HCT116 (cell line): Measurements from ENCODE around the gene IL32. TPM values are rescaled to one million over a fixed set of nuclear protein-coding genes. Genes with fewer than 3 reads are reported as not detected.

Source experiments
- ATAC-seq: fragments of 200-7000 bp; cut with Tn5 transposase; 2 replicates; pipeline ENCODE4 v1.9.1; 2020; ENCODE audit warnings: mild to moderate bottlenecking, moderate library complexity
- BruUV-seq: library from RNA; stranded (reverse); fragments of 400-500 nt; replicated peaks from 2 replicates; lab custom pipeline; 2021; lab: Mats Ljungman, UMichigan
- CTCF ChIA-PET: fragments of 300-600 bp; sonication (Branson Sonifier 250); formaldehyde crosslinking; loops from one replicate; lab custom pipeline; 2021; ENCODE audit warnings: antibody characterized with exemption; lab: Charles Lee
- POLR2A ChIA-PET: fragments of 300-600, 350-600 bp; sonication (Branson Sonifier 250); formaldehyde crosslinking; loops from one replicate; lab custom pipeline; 2021; ENCODE audit warnings: antibody characterized with exemption; lab: Charles Lee
- RAD21 ChIA-PET, 2 experiments: fragments of 300-600 bp; sonication (Branson Sonifier 250); formaldehyde crosslinking; loops; one replicate each; lab custom pipeline; 2023; ENCODE audit warnings: low total read pairs in 2 of 2; ENCODE audit not compliant: uncharacterized antibody in 2 of 2, unreplicated experiment in 2 of 2, low non-redundant PET in 1 of 2; lab: Charles Lee
- DNase-seq: peaks from one replicate; pipeline ENCODE4 v3.0.0-alpha.2; 2010; ENCODE audit warnings: low read depth, low spot score
- H2AFZ ChIP-seq: fragments of 200-600 bp; shearing (Covaris generic), sonication (generic); 2 replicates; pipeline ENCODE4 v1.6.1; 2017; ENCODE audit warnings: low read depth, mixed run types, mixed read lengths, antibody characterized with exemption, low read length; ENCODE audit not compliant: poor library complexity, severe bottlenecking
- H3K27ac ChIP-seq: 2 replicates; pipeline ENCODE4 v1.5.1; 2012; ENCODE audit warnings: low read depth, low read length
- H3K27me3 ChIP-seq: fragments of 200-600 bp; sonication (generic); 2 replicates; pipeline ENCODE4 v1.6.1; 2016; ENCODE audit warnings: mixed run types, low read length, mixed read lengths; ENCODE audit not compliant: insufficient read depth
- H3K36me3 ChIP-seq, 2 experiments: fragments of 200-500 bp in 1 of 2; fragments of 200-600 bp in 1 of 2; sonication (Bioruptor generic) in 1 of 2; sonication (generic) in 1 of 2; 2 replicates each; pipeline versions ENCODE4 v1.5.1 to v1.6.1; 2014 to 2016; ENCODE audit warnings: low read length in 2 of 2, inconsistent platforms in 1 of 2, mixed read lengths in 1 of 2, mixed run types in 1 of 2; ENCODE audit not compliant: insufficient read depth in 2 of 2, control insufficient read depth in 1 of 2
- H3K4me1 ChIP-seq, 2 experiments: fragments of 200-600 bp in 1 of 2; sonication (generic) in 1 of 2; 2 replicates each; pipeline versions ENCODE4 v1.5.1 to v1.6.1; 2012 to 2017; ENCODE audit warnings: low read length in 2 of 2, inconsistent platforms in 1 of 2, mild to moderate bottlenecking in 1 of 2, mixed read lengths in 1 of 2, mixed run types in 1 of 2, moderate library complexity in 1 of 2; ENCODE audit not compliant: insufficient read depth in 2 of 2, control insufficient read depth in 1 of 2
- H3K4me2 ChIP-seq: fragments of 200-600 bp; sonication (generic); 2 replicates; pipeline ENCODE4 v1.6.1; 2017; ENCODE audit warnings: mixed run types, low read length, mixed read lengths
- H3K4me3 ChIP-seq, 2 experiments: fragments of 200-600 bp in 1 of 2; sonication (generic) in 1 of 2; replicated peaks in 1 of 2; 2 replicates each; pipeline ENCODE4 v1.5.1; 2011 to 2016; ENCODE audit warnings: low read length in 2 of 2, control low read depth in 1 of 2, low read depth in 1 of 2, mild to moderate bottlenecking in 1 of 2, mixed read lengths in 1 of 2, mixed run types in 1 of 2
- H3K79me2 ChIP-seq: fragments of 200-600 bp; sonication (generic); 2 replicates; pipeline ENCODE4 v1.6.1; 2017; ENCODE audit warnings: mild to moderate bottlenecking, mixed run types, low read length, moderate library complexity, mixed read lengths; ENCODE audit not compliant: insufficient read depth
- H3K9ac ChIP-seq: fragments of 200-600 bp; sonication (generic); 2 replicates; pipeline ENCODE4 v1.6.1; 2016; ENCODE audit warnings: low read length, mixed read lengths
- H3K9me2 ChIP-seq: fragments of 200-600 bp; sonication (generic), shearing (Covaris generic); 2 replicates; pipeline ENCODE4 v1.6.1; 2017; ENCODE audit warnings: mixed run types, mild to moderate bottlenecking, moderate library complexity; ENCODE audit not compliant: insufficient read depth
- H3K9me3 ChIP-seq, 2 experiments: fragments of 200-500 bp in 1 of 2; fragments of 200-600 bp in 1 of 2; sonication (Bioruptor generic) in 1 of 2; sonication (generic) in 1 of 2; 2 replicates each; pipeline ENCODE4 v1.6.1; 2014 to 2017; ENCODE audit warnings: low read length in 2 of 2, mixed read lengths in 2 of 2, inconsistent platforms in 1 of 2, low read depth in 1 of 2, mild to moderate bottlenecking in 1 of 2, mixed run types in 1 of 2, moderate library complexity in 1 of 2; ENCODE audit not compliant: control insufficient read depth in 1 of 2, insufficient read depth in 1 of 2
- H4K20me1 ChIP-seq: fragments of 200-600 bp; sonication (generic), shearing (Covaris generic); 2 replicates; pipeline ENCODE4 v1.6.1; 2017; ENCODE audit warnings: mixed run types, mild to moderate bottlenecking, moderate library complexity; ENCODE audit not compliant: insufficient read depth
- CBX3 ChIP-seq: IDR thresholded peaks from 2 replicates; pipeline ENCODE4 v1.6.1; 2012; ENCODE audit warnings: low read depth
- CEBPB ChIP-seq: IDR thresholded peaks from 2 replicates; pipeline ENCODE4 v1.6.1; 2012; ENCODE audit warnings: low read depth
- ELF1 ChIP-seq: IDR thresholded peaks from 2 replicates; pipeline ENCODE4 v1.6.1; 2012; ENCODE audit warnings: low read depth, borderline replicate concordance
- EZH2phosphoT487 ChIP-seq: fragments of 200-600 bp; IDR thresholded peaks from 2 replicates; pipeline ENCODE4 v1.6.1; 2018; ENCODE audit warnings: antibody characterized with exemption, borderline replicate concordance
- FOSL1 ChIP-seq: IDR thresholded peaks from 2 replicates; pipeline ENCODE4 v1.6.1; 2012; ENCODE audit warnings: low read depth
- JUND ChIP-seq: IDR thresholded peaks from 2 replicates; pipeline ENCODE4 v1.6.1; 2012
- POLR2AphosphoS5 ChIP-seq: IDR thresholded peaks from 2 replicates; pipeline ENCODE4 v1.6.1; 2011; ENCODE audit warnings: mild to moderate bottlenecking, low read depth, low read length, moderate library complexity
- SP1 ChIP-seq: IDR thresholded peaks from 2 replicates; pipeline ENCODE4 v1.6.1; 2012; ENCODE audit warnings: low read depth
- SRF ChIP-seq: IDR thresholded peaks from 2 replicates; pipeline ENCODE4 v1.6.1; 2012; ENCODE audit warnings: low read depth
- TCF7L2 ChIP-seq: IDR thresholded peaks from 2 replicates; pipeline ENCODE4 v1.7.0; 2011; ENCODE audit warnings: borderline replicate concordance, inconsistent platforms; ENCODE audit not compliant: insufficient read depth, insufficient read length; ENCODE audit errors: extremely low read depth
- YY1 ChIP-seq: IDR thresholded peaks from 2 replicates; pipeline ENCODE4 v1.6.1; 2011; ENCODE audit warnings: low read length, low read depth, moderate library complexity, mild to moderate bottlenecking; ENCODE audit not compliant: insufficient replicate concordance; ENCODE audit errors: extremely low read depth
- ZFX ChIP-seq: fragments of 450-650 bp; IDR thresholded peaks from 2 replicates; pipeline ENCODE4 v1.6.1; 2017
- ZNF274 ChIP-seq: fragments of 200-500 bp; sonication (Bioruptor generic); IDR thresholded peaks from 2 replicates; pipeline ENCODE4 v1.6.1; 2014; ENCODE audit warnings: mild to moderate bottlenecking, low read depth, low read length, inconsistent platforms
- intact Hi-C: fragments of 100-400 bp; cut with micrococcal nuclease; formaldehyde crosslinking; loops from 2 replicates; pipeline ENCODE4 v1.10.0; 2022
- total RNA-seq: library from RNA; stranded (reverse); gene quantifications from one replicate; pipeline ENCODE4 v1.2.1, GENCODE V29; 2021; ENCODE audit not compliant: unreplicated experiment
- TF ChIP-seq, protein P1 (sequence below): IDR thresholded peaks from 2 replicates; pipeline ENCODE4 v1.6.1; 2012

The IL32 gene
- total RNA-seq, 1 experiment from 2014 or later = 13.7 TPM

DNA sequence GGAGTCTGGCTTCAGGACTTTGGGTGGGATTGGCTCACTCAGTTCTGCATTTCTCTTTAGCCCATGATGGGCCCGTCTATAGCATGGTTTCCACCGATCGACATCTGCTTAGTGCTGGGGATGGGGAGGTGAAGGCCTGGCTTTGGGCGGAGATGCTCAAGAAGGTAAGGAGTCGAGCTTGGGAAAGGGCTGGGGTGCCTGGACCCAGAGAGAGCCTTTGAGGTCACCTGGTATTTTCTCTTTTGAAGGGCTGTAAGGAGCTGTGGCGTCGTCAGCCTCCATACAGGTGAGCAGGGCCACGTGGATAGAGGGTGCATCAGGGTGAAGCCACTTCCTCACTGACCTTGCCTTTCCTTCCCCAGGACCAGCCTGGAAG, 39.4 kb upstream of the IL32 start:
- intact Hi-C loops = no loop called here

DNA sequence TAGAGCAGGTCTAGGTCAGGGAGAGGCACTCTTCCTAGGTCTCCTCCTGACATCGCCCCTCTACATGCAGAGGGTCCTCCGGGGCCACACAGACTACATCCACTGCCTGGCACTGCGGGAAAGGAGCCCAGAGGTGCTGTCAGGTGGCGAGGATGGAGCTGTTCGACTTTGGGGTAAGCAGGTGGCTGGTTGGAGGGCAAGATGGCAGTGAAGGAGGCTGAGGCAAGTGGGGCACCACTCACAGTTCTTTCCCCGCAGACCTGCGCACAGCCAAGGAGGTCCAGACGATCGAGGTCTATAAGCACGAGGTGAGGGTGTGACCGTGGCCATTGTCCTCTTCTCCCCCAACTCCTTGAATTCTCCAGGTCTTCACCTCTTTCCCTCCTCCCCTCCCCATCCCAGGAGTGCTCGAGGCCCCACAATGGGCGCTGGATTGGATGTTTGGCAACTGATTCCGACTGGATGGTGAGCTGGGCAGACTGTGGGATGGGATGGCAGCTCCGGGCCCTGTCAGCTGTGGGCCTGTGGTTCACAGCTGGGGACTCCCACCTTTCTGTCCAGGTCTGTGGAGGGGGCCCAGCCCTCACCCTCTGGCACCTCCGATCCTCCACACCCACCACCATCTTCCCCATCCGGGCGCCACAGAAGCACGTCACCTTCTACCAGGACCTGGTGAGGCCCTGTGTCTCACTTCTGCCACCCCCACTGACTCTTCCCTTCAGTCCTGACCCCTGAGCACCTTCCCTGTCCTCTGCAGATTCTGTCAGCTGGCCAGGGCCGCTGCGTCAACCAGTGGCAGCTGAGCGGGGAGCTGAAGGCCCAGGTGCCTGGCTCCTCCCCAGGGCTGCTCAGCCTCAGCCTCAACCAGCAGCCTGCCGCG, 38.6 kb upstream of the IL32 start:
- peaks cover 12% of the 10 kb centered on the region; the same call in 1 of the 2 replicates for H3K79me2 ChIP-seq
- H3K4me2 ChIP-seq = no peak overlapping the region; the same call in 1 of the 2 replicates
- ATAC-seq = no peak
- no peak for DNase-seq
- ChIA-PET POLR2A (interaction anchor here (0.8 to 1.3 kb wide), 2 partner anchors 15 to 23 kb away, joined by 3 to 4 read pairs; no protein-coding TSS in a partner anchor), CTCF (interaction anchor here (0.7 to 1.9 kb wide), 8 partner anchors 9 to 145 kb away, joined by 3 to 29 read pairs (median 6); no protein-coding TSS in a partner anchor), RAD21 (interaction anchor here in 1 of 2 experiments (1.0 kb wide), 1 partner anchor 23 kb away, joined by 4 read pairs; no protein-coding TSS in a partner anchor)
- no TSS peak for BruUV-seq
- no peaks in the 10 kb centered on the region for H3K9me3 ChIP-seq
- no peak overlapping the region for H2AFZ ChIP-seq
- no peak overlapping the region for H3K9ac ChIP-seq
- H3K36me3 ChIP-seq = peaks cover 8 to 25% of the 10 kb centered on the region in 2 experiments; a peak in 2 of 4 replicates
- peaks cover 16 to 59% of the 10 kb centered on the region in 2 experiments for H3K4me1 ChIP-seq
- H4K20me1 ChIP-seq = no peaks in the 10 kb centered on the region
- intact Hi-C loops = no loop called here
- no peak for TF ChIP-seq SP1
- TF ChIP-seq TCF7L2 = no peak
- H3K27ac ChIP-seq = peak overlapping the region; percentile 68
- H3K9me2 ChIP-seq = no peaks in the 10 kb centered on the region
- H3K27me3 ChIP-seq = no peaks in the 10 kb centered on the region
- H3K4me3 ChIP-seq = no peak overlapping the region

More for the DNA sequence above, 39.4 kb upstream of the IL32 start:
- Histone ChIP-seq H3K4me2 (no peak overlapping the region), H3K36me3 (peaks cover 8 to 32% of the 10 kb centered on the region in 2 experiments; a peak in 2 of 4 replicates), H3K9ac (no peak overlapping the region), H4K20me1 (no peaks in the 10 kb centered on the region), H3K4me3 (no peak overlapping the region), H3K9me2 (no peaks in the 10 kb centered on the region), H3K4me1 (peaks cover 16 to 55% of the 10 kb centered on the region in 2 experiments), H2AFZ (no peak overlapping the region), H3K27me3 (no peaks in the 10 kb centered on the region), H3K9me3 (no peaks in the 10 kb centered on the region), H3K79me2 (peaks cover 20% of the 10 kb centered on the region; the same call in 1 of the 2 replicates), H3K27ac (no peak overlapping the region)
- no peak for DNase-seq
- ChIA-PET POLR2A (no interaction called here), CTCF (no interaction called here), RAD21 (no interaction called here)
- no TSS peak for BruUV-seq
- TF ChIP-seq ZFX (no peak), SRF (no peak), FOSL1 (no peak), POLR2AphosphoS5 (no peak), ELF1 (no peak), CEBPB (no peak), YY1 (no peak), JUND (no peak), EZH2phosphoT487 (no peak), CBX3 (no peak), ZNF274 (no peak)
- TF ChIP-seq, protein P1, sequence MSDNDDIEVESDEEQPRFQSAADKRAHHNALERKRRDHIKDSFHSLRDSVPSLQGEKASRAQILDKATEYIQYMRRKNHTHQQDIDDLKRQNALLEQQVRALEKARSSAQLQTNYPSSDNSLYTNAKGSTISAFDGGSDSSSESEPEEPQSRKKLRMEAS = no peak
- no peak for ATAC-seq
